Breast epithelium (tissue), 4 donors: ENCODE results near the gene PELI3. TPM values are rescaled to one million over a fixed set of nuclear protein-coding genes. Genes with fewer than 3 reads are reported as not detected.
A peak's percentile ranks its signal among the peaks of the same experiment; 100 is the strongest.

Source experiments
- DNase-seq, 2 donors: peaks; one replicate each; pipeline ENCODE4 v3.0.0-alpha.2; 2019; ENCODE audit warnings: low spot score in 2 of 2
- H3K27ac ChIP-seq, 2 donors: fragments of 200-600 bp; sonication (generic) in 1 of 2; one replicate each; pipeline ENCODE4 v1.5.1; 2016 to 2019; ENCODE audit warnings: mild to moderate bottlenecking in 1 of 2
- H3K27me3 ChIP-seq, 2 donors: fragments of 200-600 bp; sonication (generic) in 1 of 2; one replicate each; pipeline versions ENCODE4 v1.5.1 to v1.6.0; 2017 to 2019; ENCODE audit warnings: control low read depth in 1 of 2, mild to moderate bottlenecking in 1 of 2
- H3K36me3 ChIP-seq: fragments of 200-600 bp; one replicate; pipeline ENCODE4 v1.5.1; 2019
- H3K4me1 ChIP-seq, 2 donors: fragments of 200-600 bp; sonication (generic); one replicate each; pipeline ENCODE4 v1.5.1; 2016 to 2019; ENCODE audit warnings: control low read depth in 1 of 2
- H3K4me3 ChIP-seq, 3 donors: fragments of 200-600 bp; sonication (generic); 1 replicate in 2 of 3; 2 replicates in 1 of 3; pipeline ENCODE4 v1.5.1; 2016 to 2019; ENCODE audit warnings: mild to moderate bottlenecking in 3 of 3, moderate library complexity in 2 of 3
- H3K9me3 ChIP-seq, 2 donors: fragments of 200-600 bp; sonication (generic) in 1 of 2; one replicate each; pipeline ENCODE4 v1.5.1; 2016 to 2019; ENCODE audit warnings: control low read depth in 1 of 2
- CTCF ChIP-seq, 3 donors: fragments of 450-650 bp; IDR thresholded peaks; one replicate each; pipeline ENCODE4 v1.5.1; 2016 to 2017; ENCODE audit warnings: antibody characterized with exemption in 3 of 3, mild to moderate bottlenecking in 3 of 3, moderate library complexity in 3 of 3
- POLR2A ChIP-seq: fragments of 450-650 bp; IDR thresholded peaks from one replicate; pipeline ENCODE4 v1.6.1; 2016; ENCODE audit warnings: antibody characterized with exemption, mild to moderate bottlenecking, moderate library complexity
- POLR2AphosphoS5 ChIP-seq, 3 donors: sonication (generic); formaldehyde crosslinking; IDR thresholded peaks; one replicate each; pipeline ENCODE4 v1.6.1; 2017; ENCODE audit warnings: antibody characterized with exemption in 3 of 3
- intact Hi-C: fragments of 100-400 bp; cut with DNase I; formaldehyde crosslinking; loops from one replicate; pipeline ENCODE4 v1.15.1; 2023; ENCODE audit warnings: low total_unique reads
- total RNA-seq, 3 donors: library from RNA; depleted of rRNA; stranded (reverse); fragments of >200 nt; gene quantifications; one replicate each; pipeline ENCODE4 v1.1.0, GENCODE V29; 2016

The PELI3 gene
- total RNA-seq, 3 donors from 2014 or later, result 16.0 to 20.0 (median 18.6) TPM

GRCh38 chr11:66420671-66421476 lies 45.8 kb upstream of the PELI3 start, which contains the start of gene NPAS4:
Gene NPAS4 (plus strand): TSS chr11:66421035. CDS start chr11:66421180, 145 bp downstream.
- TF ChIP-seq CTCF (IDR thresholded peaks at IDR 0.05) (no peak), POLR2AphosphoS5 (IDR thresholded peaks at IDR 0.05) (no peak), POLR2A (no peak)
- intact Hi-C loops, result no loop called here
- Histone ChIP-seq H3K9me3 (no peaks in the 10 kb centered on the region), H3K27me3 (peaks cover 7 to 15% of the 10 kb centered on the region in 2 donors), H3K4me1 (no peaks in the 10 kb centered on the region), H3K4me3 (no peak within 1 kb of the TSS), H3K36me3 (no peaks in the 10 kb centered on the region), H3K27ac (no peak within 1 kb of the TSS)
- DNase-seq, result no peak

- Histone ChIP-seq H3K36me3 (no peaks in the 10 kb centered on the region), H3K27me3 (peaks cover 7 to 15% of the 10 kb centered on the region in 2 donors), H3K4me3 (no peak overlapping the region), H3K4me1 (no peaks in the 10 kb centered on the region), H3K9me3 (no peaks in the 10 kb centered on the region), H3K27ac (no peak overlapping the region)
- intact Hi-C loops, result no loop called here
- TF ChIP-seq CTCF (IDR thresholded peaks at IDR 0.05) (peak in 1 of 3 donors; percentile 8), POLR2A (no peak), POLR2AphosphoS5 (IDR thresholded peaks at IDR 0.05) (peak; percentile 98 to 100 (median 99))
- peak; percentile 88 to 95 for DNase-seq
Measured at GRCh38 chr11:66421492-66422205, 45.1 kb upstream of the PELI3 start.

DNA sequence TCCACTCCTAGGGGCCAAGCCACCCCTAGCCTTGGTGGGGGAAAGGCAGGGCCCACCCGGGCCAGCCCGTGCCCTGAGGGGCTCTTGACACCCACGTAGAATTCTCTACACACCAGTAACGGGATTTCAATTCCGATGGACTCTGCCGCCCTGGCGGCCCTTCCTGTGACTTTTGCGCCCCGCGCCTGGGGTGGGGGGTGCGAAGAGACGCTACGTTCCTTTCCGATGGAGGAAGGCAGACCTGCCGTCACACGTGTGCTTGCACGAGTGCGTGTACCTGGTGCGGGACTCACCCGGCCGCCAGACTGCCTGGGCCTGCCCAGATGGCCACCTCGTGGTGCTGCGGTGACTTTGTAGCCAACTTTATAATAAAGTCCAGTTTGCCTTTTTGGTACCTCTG lies 40.4 kb upstream of the PELI3 start:
- intact Hi-C loops, result no loop called here
- Histone ChIP-seq H3K4me1 (no peaks in the 10 kb centered on the region), H3K36me3 (no peaks in the 10 kb centered on the region), H3K4me3 (no peak overlapping the region), H3K27ac (no peak overlapping the region), H3K27me3 (no peaks in the 10 kb centered on the region), H3K9me3 (no peaks in the 10 kb centered on the region)
- TF ChIP-seq POLR2A (no peak), CTCF (IDR thresholded peaks at IDR 0.05) (no peak), POLR2AphosphoS5 (IDR thresholded peaks at IDR 0.05) (no peak)
- DNase-seq, result no peak

GRCh38 chr11:66428933-66429332 lies 37.8 kb upstream of the PELI3 start:
- no peaks in the 10 kb centered on the region for H3K4me1 ChIP-seq
- no peaks in the 10 kb centered on the region for H3K27me3 ChIP-seq
- intact Hi-C loops, result no loop called here
- H3K36me3 ChIP-seq, result no peaks in the 10 kb centered on the region
- H3K27ac ChIP-seq, result no peak overlapping the region
- H3K4me3 ChIP-seq, result no peak overlapping the region
- DNase-seq, result no peak
- no peaks in the 10 kb centered on the region for H3K9me3 ChIP-seq
- no peak for TF ChIP-seq POLR2A
- no peak for TF ChIP-seq POLR2AphosphoS5 (IDR thresholded peaks at IDR 0.05)
- no peak for TF ChIP-seq CTCF (IDR thresholded peaks at IDR 0.05)
